Progenitor cell of endocrine pancreas (in vitro differentiated cells): ENCODE results near the gene MYLK. TPM values are rescaled to one million over a fixed set of nuclear protein-coding genes. Genes with fewer than 3 reads are reported as not detected.

Experiments used
- DNase-seq: peaks from one replicate; pipeline ENCODE4 v3.0.0; 2021; ENCODE audit warnings: low spot score; ENCODE audit not compliant: unreplicated experiment
- H3K27ac Mint-ChIP-seq: 2 replicates; pipeline ENCODE4 v1.8.0; 2021; ENCODE audit warnings: mild to moderate bottlenecking, moderate library complexity, mixed read lengths
- H3K27me3 Mint-ChIP-seq: 2 replicates; pipeline ENCODE4 v1.8.0; 2021; ENCODE audit warnings: mixed read lengths
- H3K36me3 Mint-ChIP-seq: 2 replicates; pipeline ENCODE4 v1.8.0; 2022; ENCODE audit warnings: mixed read lengths; ENCODE audit not compliant: insufficient read depth
- H3K4me1 Mint-ChIP-seq: 2 replicates; pipeline ENCODE4 v1.8.0; 2021; ENCODE audit warnings: low read depth, mixed read lengths
- H3K4me3 Mint-ChIP-seq: 2 replicates; pipeline ENCODE4 v1.8.0; 2021; ENCODE audit warnings: low read depth, mild to moderate bottlenecking, moderate library complexity, mixed read lengths
- H3K9me3 Mint-ChIP-seq: 2 replicates; pipeline ENCODE4 v1.8.0; 2021; ENCODE audit warnings: low read depth, mixed read lengths
- CTCF ChIP-seq: fragments of 200-600 bp; sonication (generic); IDR thresholded peaks from one replicate; pipeline ENCODE4 v1.5.0; 2021; ENCODE audit warnings: antibody characterized with exemption, mild to moderate bottlenecking; ENCODE audit not compliant: unreplicated experiment
- total RNA-seq: library from RNA; stranded (reverse); gene quantifications from 2 replicates; pipeline ENCODE4 v1.2.1, GENCODE V29; 2021

The MYLK gene
- total RNA-seq, 1 donor from 2014 or later, result 1.1 TPM

GRCh38 chr3:123642957-123643330 is 241.2 kb downstream of the MYLK start:
- no peaks in the 10 kb centered on the region for H3K36me3 Mint-ChIP-seq
- DNase-seq, result no peak
- TF ChIP-seq CTCF, result no peak
- H3K27me3 Mint-ChIP-seq, result peaks cover 2% of the 10 kb centered on the region
- no peak overlapping the region for H3K4me3 Mint-ChIP-seq
- peaks cover 6% of the 10 kb centered on the region for H3K4me1 Mint-ChIP-seq
- no peaks in the 10 kb centered on the region for H3K9me3 Mint-ChIP-seq
- no peak overlapping the region for H3K27ac Mint-ChIP-seq

DNA sequence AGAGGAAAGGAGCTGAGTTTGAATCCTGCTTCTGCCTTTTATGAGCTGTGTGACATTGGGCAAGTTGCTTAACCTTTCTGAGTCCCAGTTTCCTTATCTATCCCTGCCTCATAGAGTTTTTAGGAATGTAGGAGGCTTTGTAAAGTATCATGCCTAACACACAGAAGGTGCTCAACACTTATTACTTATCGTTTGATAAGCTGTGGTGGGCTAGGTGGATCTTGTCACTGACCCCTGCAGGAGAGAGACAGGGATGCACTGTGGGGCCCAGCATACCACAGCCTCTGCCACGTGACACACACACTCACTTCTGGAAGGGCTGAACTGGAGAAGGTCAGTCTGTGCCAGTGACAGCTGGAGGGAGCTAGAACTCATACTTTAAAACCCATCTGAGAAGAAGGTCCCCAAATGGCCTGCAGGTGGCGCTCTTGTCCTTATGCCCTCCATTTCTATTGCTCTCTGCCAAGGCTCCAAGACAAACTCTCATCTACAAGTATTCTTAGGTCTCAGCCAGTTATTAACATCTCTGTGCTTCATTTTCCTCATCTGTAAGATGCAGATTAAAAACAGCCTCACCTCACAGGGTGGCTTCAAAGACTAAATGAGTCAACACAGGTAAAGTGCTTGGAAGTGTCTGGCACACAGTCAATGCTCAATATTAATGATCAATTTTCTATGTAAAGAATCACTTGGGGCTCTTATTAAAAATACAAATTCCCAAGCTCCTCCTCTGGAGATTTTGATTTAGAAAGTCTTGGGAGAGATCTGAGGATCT is 241.8 kb downstream of the MYLK start:
- peaks cover 2% of the 10 kb centered on the region for H3K27me3 Mint-ChIP-seq
- H3K4me1 Mint-ChIP-seq, result peaks cover 6% of the 10 kb centered on the region
- no peak overlapping the region for H3K27ac Mint-ChIP-seq
- no peak overlapping the region for H3K4me3 Mint-ChIP-seq
- H3K36me3 Mint-ChIP-seq, result no peaks in the 10 kb centered on the region
- TF ChIP-seq CTCF, result peak; percentile 70
- DNase-seq, result peak; percentile 38
- no peaks in the 10 kb centered on the region for H3K9me3 Mint-ChIP-seq

DNA sequence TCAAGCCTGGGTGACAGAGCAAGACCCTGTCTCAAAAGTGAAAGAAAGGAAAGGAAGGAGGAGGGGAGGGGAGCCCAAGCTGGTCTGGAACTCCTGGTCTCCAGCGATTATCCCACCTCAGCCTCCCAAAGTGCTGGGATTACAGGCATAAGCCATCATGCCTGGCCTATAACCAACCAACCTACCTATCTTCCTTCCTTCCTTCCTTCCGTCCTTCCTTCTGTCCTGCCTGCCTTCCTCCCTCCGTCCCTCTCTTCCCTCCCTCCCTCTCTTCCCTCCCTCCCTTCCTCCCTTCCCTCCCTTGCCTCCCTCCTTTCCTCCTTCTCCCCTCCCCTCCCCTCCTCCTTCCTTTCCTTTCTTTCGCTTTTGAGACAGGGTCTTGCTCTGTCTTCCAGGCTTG is 242.6 kb downstream of the MYLK start:
- H3K4me1 Mint-ChIP-seq, result peaks cover 15% of the 10 kb centered on the region
- DNase-seq, result no peak
- H3K27ac Mint-ChIP-seq, result no peak overlapping the region
- no peaks in the 10 kb centered on the region for H3K36me3 Mint-ChIP-seq
- no peak for TF ChIP-seq CTCF
- H3K9me3 Mint-ChIP-seq, result no peaks in the 10 kb centered on the region
- H3K4me3 Mint-ChIP-seq, result no peak overlapping the region
- H3K27me3 Mint-ChIP-seq, result peaks cover 2% of the 10 kb centered on the region

DNA sequence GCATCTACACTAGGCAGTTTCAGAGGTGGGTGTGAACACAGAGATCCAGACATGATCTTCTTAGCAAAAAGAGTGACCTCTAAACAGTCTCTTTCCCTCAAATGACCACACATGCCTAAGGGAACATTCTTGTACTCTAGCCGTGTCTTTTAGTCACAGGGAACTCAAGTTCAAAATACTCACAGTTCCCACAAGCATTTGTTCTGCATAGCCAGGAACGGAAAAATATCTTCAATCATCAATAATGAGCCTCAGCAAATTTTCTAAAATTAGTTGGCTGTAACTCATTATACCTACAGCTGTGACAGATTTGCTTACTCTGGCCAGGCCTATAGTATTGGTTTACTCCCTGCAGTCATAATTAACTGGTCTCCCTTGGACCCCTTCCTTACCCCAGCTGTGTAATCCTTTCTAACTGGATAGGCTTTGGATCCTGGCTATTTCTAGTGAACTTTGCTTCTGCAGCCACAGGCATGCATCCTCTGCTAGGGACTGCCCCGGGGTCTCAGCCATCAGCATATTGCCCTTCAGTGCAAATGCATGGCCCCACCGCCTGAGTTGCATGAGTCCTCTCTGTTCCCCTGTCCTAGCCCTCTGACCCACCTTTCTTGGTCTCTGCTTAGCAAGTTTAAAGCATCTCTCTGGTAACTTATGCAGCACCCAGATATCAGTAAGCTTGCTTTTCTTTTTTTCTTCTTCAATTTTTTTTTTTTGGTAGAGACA is 243.2 kb downstream of the MYLK start:
- H3K9me3 Mint-ChIP-seq, result no peaks in the 10 kb centered on the region
- H3K27ac Mint-ChIP-seq, result no peak overlapping the region

More for the DNA sequence above, 243.2 kb downstream of the MYLK start:
- DNase-seq, result no peak
- Mint-ChIP-seq H3K36me3 (no peaks in the 10 kb centered on the region), H3K4me1 (peaks cover 21% of the 10 kb centered on the region), H3K4me3 (no peak overlapping the region), H3K27me3 (peaks cover 2% of the 10 kb centered on the region)
- no peak for TF ChIP-seq CTCF
